GM20000 (cell line): Measurements from ENCODE around the gene PRPS1.
"Not testable (repeated sequence)": the region's sequence is repeated elsewhere in the genome, so short reads cannot be mapped to it uniquely, and the experiment has no call there.

Experiments used
- DNase-seq: peaks from one replicate; pipeline ENCODE4 v3.0.0; 2012; ENCODE audit warnings: low spot score
- CTCF ChIP-seq: IDR thresholded peaks from 2 replicates; pipeline ENCODE4 v1.5.1; 2012; ENCODE audit warnings: mild to moderate bottlenecking, control low read depth; ENCODE audit errors: extremely low read depth, missing control alignments

PRPS1 gene

GRCh38 chrX:107683124-107683895 lies 55.0 kb downstream of the PRPS1 start:
- TF ChIP-seq CTCF = no peak
- DNase-seq = no peak

GRCh38 chrX:107683931-107684330 lies 55.6 kb downstream of the PRPS1 start:
- TF ChIP-seq CTCF = no peak

GRCh38 chrX:107684956-107685385 lies 56.7 kb downstream of the PRPS1 start:
- TF ChIP-seq CTCF = no peak
- peak; percentile 31 for DNase-seq

More at GRCh38 chrX:107683931-107684330, 55.6 kb downstream of the PRPS1 start:
- no peak for DNase-seq

- DNase-seq = not testable (repeated sequence)
These were observed 57.3 kb downstream of the PRPS1 start for GRCh38 chrX:107685586-107685985.

GRCh38 chrX:107686026-107686425 lies 57.7 kb downstream of the PRPS1 start:
- TF ChIP-seq CTCF = no peak
- no peak for DNase-seq

GRCh38 chrX:107686792-107687191 lies 58.5 kb downstream of the PRPS1 start:
- TF ChIP-seq CTCF = no peak

GRCh38 chrX:107687445-107687844 lies 59.1 kb downstream of the PRPS1 start:
- DNase-seq = no peak
- TF ChIP-seq CTCF = no peak

More at GRCh38 chrX:107686792-107687191, 58.5 kb downstream of the PRPS1 start:
- DNase-seq = no peak

- no peak for DNase-seq
- no peak for TF ChIP-seq CTCF
These were observed 62.7 kb downstream of the PRPS1 start for GRCh38 chrX:107691024-107691448.
